ENCODE data around the gene THBS2. TPM values are rescaled to one million over a fixed set of nuclear protein-coding genes. Genes with fewer than 3 reads are reported as not detected.
"Not testable (repeated sequence)": the region's sequence is repeated elsewhere in the genome, so short reads cannot be mapped to it uniquely, and the experiment has no call there.

THBS2 gene
- total RNA-seq, 1 donor from 2014 or later, result 18.6 TPM

GRCh38 chr6:169266746-169267591 is 13.3 kb upstream of the THBS2 start:
- H3K9me3 Mint-ChIP-seq, result no peaks in the 10 kb centered on the region

GRCh38 chr6:169266261-169266660 is 12.6 kb upstream of the THBS2 start:
- Mint-ChIP-seq H3K27ac (no peak overlapping the region), H3K4me1 (peaks cover 25% of the 10 kb centered on the region), H3K9me3 (no peaks in the 10 kb centered on the region), H3K4me3 (no peak overlapping the region), H3K27me3 (ENCODE audit: low read depth) (no peaks in the 10 kb centered on the region), H3K36me3 (no peaks in the 10 kb centered on the region)
- no peak for DNase-seq (ENCODE audit: low spot score in 2 of 2, unreplicated experiment in 2 of 2)
- TF ChIP-seq CTCF (IDR thresholded peaks at IDR 0.05; ENCODE audit: unreplicated experiment), result no peak

More at GRCh38 chr6:169266746-169267591, 13.3 kb upstream of the THBS2 start:
- H3K4me3 Mint-ChIP-seq, result no peak overlapping the region
- no peak overlapping the region for H3K27ac Mint-ChIP-seq
- H3K4me1 Mint-ChIP-seq, result peaks cover 32% of the 10 kb centered on the region
- no peak for TF ChIP-seq CTCF (IDR thresholded peaks at IDR 0.05; ENCODE audit: unreplicated experiment)
- H3K36me3 Mint-ChIP-seq, result no peaks in the 10 kb centered on the region
- no peaks in the 10 kb centered on the region for H3K27me3 Mint-ChIP-seq (ENCODE audit: low read depth)
- no peak for DNase-seq (ENCODE audit: low spot score in 2 of 2, unreplicated experiment in 2 of 2)

GRCh38 chr6:169265486-169266131 is 12.0 kb upstream of the THBS2 start:
- Mint-ChIP-seq H3K4me3 (no peak overlapping the region), H3K27ac (no peak overlapping the region), H3K9me3 (no peaks in the 10 kb centered on the region), H3K27me3 (ENCODE audit: low read depth) (no peaks in the 10 kb centered on the region), H3K4me1 (peaks cover 22% of the 10 kb centered on the region), H3K36me3 (no peaks in the 10 kb centered on the region)
- DNase-seq (ENCODE audit: low spot score in 2 of 2, unreplicated experiment in 2 of 2), result no peak
- no peak for TF ChIP-seq CTCF (IDR thresholded peaks at IDR 0.05; ENCODE audit: unreplicated experiment)

GRCh38 chr6:169263836-169264608 is 10.4 kb upstream of the THBS2 start:
- Mint-ChIP-seq H3K4me3 (no peak overlapping the region), H3K36me3 (no peaks in the 10 kb centered on the region), H3K4me1 (peaks cover 10% of the 10 kb centered on the region), H3K9me3 (no peaks in the 10 kb centered on the region), H3K27ac (no peak overlapping the region), H3K27me3 (ENCODE audit: low read depth) (no peaks in the 10 kb centered on the region)
- no peak for TF ChIP-seq CTCF (IDR thresholded peaks at IDR 0.05; ENCODE audit: unreplicated experiment)
- DNase-seq (ENCODE audit: low spot score in 2 of 2, unreplicated experiment in 2 of 2), result peak in 1 of 2 experiments; percentile 74

GRCh38 chr6:169263374-169263773 is 9.7 kb upstream of the THBS2 start:
- Mint-ChIP-seq H3K4me1 (peaks cover 10% of the 10 kb centered on the region), H3K4me3 (no peak overlapping the region), H3K9me3 (no peaks in the 10 kb centered on the region), H3K27ac (no peak overlapping the region), H3K27me3 (ENCODE audit: low read depth) (no peaks in the 10 kb centered on the region), H3K36me3 (no peaks in the 10 kb centered on the region)
- DNase-seq (ENCODE audit: low spot score in 2 of 2, unreplicated experiment in 2 of 2), result no peak
- no peak for TF ChIP-seq CTCF (IDR thresholded peaks at IDR 0.05; ENCODE audit: unreplicated experiment)

- H3K9me3 Mint-ChIP-seq; H3K27me3 Mint-ChIP-seq (ENCODE audit: low read depth); H3K4me3 Mint-ChIP-seq; DNase-seq (ENCODE audit: low spot score in 2 of 2, unreplicated experiment in 2 of 2); H3K36me3 Mint-ChIP-seq; H3K4me1 Mint-ChIP-seq; H3K27ac Mint-ChIP-seq: not testable (repeated sequence)
Observed at GRCh38 chr6:169262602-169263001, 9.0 kb upstream of the THBS2 start.

Data from mesothelial cell of epicardium (in vitro differentiated cells).